ENCODE data around the gene MSH5. TPM values are rescaled to one million over a fixed set of nuclear protein-coding genes. Genes with fewer than 3 reads are reported as not detected.
"Not testable (repeated sequence)": the region's sequence is repeated elsewhere in the genome, so short reads cannot be mapped to it uniquely, and the experiment has no call there.

MSH5 gene
- total RNA-seq, 2 experiments from 2014 or later, result 96.9 to 105 TPM

DNA sequence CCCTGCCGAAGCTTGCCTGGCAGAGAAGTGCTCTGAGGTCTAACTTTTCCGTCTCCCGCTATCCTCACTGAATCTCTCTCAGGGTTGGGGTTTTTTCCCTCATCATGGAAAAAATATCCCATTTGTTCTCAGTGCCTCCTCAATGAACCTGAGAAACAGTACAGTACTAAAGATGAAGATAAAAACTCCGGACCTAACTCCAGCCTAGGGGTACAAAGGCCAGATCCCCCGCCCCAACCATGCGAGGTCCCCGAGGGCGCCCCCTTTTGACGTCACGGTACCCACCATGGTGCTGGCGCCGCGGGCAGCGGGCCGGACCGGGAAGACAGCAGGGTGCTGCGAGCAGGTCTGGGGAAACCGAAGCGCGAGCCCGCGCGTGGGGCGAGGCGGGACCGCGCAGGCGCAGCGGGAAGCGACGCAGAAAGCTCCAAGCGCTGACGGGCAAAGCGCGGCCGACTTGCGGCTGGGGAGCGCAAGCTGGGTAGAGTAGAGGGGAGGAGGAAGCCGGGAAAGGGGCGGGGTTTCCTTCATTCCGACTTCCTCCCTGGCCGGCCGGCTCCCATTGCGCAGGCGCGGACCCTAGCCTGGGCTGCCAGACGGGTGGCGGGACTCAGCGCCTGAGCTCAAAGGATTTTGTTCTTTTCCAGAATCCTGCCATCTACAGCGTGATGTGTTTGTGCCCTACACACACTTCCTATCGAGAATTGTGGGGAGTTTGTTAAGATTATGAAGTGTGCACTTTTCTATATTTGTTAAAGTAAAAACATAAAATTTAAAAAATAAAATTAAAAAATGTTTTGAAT lies 66.9 kb downstream of the MSH5 start, which contains the start of gene LSM2:
Gene LSM2 (minus strand): TSS at position 497 of the 803 bp plus-strand sequence. CDS start 209 bp downstream, at position 288.
- Mint-ChIP-seq H3K36me3 (ENCODE audit: low read depth) (peaks cover 15% of the 10 kb centered on the region), H3K9me3 (no peaks in the 10 kb centered on the region), H3K27me3 (no peaks in the 10 kb centered on the region), H3K4me3 (peak within 1 kb of the TSS; percentile 98), H3K4me1 (ENCODE audit: low read depth) (peaks cover 19% of the 10 kb centered on the region), H3K27ac (peak within 1 kb of the TSS; percentile 97)
- CTCF ChIA-PET, result interaction anchor here (0.7 to 3.1 kb wide), 18 partner anchors 9 to 125 kb away, joined by 3 to 28 read pairs (median 4); partner anchors contain the start of genes ABHD16A, DDAH2, HSPA1A and HSPA1L
- intact Hi-C loops (cut with micrococcal nuclease), result no loop called here
- POLR2A ChIA-PET, result interaction anchor here (0.6 to 2.1 kb wide), 20 partner anchors 9 to 1165 kb away, joined by 3 to 16 read pairs (median 3); partner anchors contain the start of genes DDX39B, HSPA1A, HSPA1B and HSPA1L
- DNase-seq (peak; percentile 98), ATAC-seq (peak; percentile 98)
- TF ChIP-seq, protein P1, sequence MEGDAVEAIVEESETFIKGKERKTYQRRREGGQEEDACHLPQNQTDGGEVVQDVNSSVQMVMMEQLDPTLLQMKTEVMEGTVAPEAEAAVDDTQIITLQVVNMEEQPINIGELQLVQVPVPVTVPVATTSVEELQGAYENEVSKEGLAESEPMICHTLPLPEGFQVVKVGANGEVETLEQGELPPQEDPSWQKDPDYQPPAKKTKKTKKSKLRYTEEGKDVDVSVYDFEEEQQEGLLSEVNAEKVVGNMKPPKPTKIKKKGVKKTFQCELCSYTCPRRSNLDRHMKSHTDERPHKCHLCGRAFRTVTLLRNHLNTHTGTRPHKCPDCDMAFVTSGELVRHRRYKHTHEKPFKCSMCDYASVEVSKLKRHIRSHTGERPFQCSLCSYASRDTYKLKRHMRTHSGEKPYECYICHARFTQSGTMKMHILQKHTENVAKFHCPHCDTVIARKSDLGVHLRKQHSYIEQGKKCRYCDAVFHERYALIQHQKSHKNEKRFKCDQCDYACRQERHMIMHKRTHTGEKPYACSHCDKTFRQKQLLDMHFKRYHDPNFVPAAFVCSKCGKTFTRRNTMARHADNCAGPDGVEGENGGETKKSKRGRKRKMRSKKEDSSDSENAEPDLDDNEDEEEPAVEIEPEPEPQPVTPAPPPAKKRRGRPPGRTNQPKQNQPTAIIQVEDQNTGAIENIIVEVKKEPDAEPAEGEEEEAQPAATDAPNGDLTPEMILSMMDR (IDR thresholded peaks at IDR 0.05), result no peak

- POLR2A ChIA-PET, result interaction anchor here (0.6 to 0.9 kb wide), 3 partner anchors 13 to 909 kb away, joined by 3 to 4 read pairs (median 3); no protein-coding TSS in a partner anchor
- H3K9me3 Mint-ChIP-seq; H3K4me3 Mint-ChIP-seq; intact Hi-C loops (cut with micrococcal nuclease); DNase-seq; H3K27me3 Mint-ChIP-seq; H3K36me3 Mint-ChIP-seq (ENCODE audit: low read depth); ATAC-seq: not testable (repeated sequence)
- Mint-ChIP-seq H3K4me1 (ENCODE audit: low read depth) (peaks cover 28% of the 10 kb centered on the region), H3K27ac (peak overlapping the region; percentile 20)
- CTCF ChIA-PET, result interaction anchor here (0.9 to 2.6 kb wide), 4 partner anchors 12 to 79 kb away, joined by 3 to 11 read pairs (median 4); no protein-coding TSS in a partner anchor
Measured at GRCh38 chr6:31808599-31808998, 68.8 kb downstream of the MSH5 start.

GRCh38 chr6:31811645-31812044 lies 71.8 kb downstream of the MSH5 start:
- DNase-seq (no peak), ATAC-seq (no peak)
- ChIA-PET CTCF (interaction anchor here (0.7 to 2.1 kb wide), 5 partner anchors 16 to 82 kb away, joined by 3 to 9 read pairs (median 6); partner anchors contain the start of gene VARS1), POLR2A (interaction anchor here (0.5 to 1.7 kb wide), 8 partner anchors 10 to 159 kb away, joined by 3 to 5 read pairs (median 3); partner anchors contain the start of gene BAG6)
- intact Hi-C loops (cut with micrococcal nuclease), result no loop called here
- Mint-ChIP-seq H3K9me3 (no peaks in the 10 kb centered on the region), H3K4me3 (no peak overlapping the region), H3K27ac (no peak overlapping the region), H3K27me3 (no peaks in the 10 kb centered on the region), H3K36me3 (ENCODE audit: low read depth) (no peaks in the 10 kb centered on the region), H3K4me1 (ENCODE audit: low read depth) (peaks cover 24% of the 10 kb centered on the region)
- TF ChIP-seq, protein P1 (IDR thresholded peaks at IDR 0.05), result no peak

Small RNA genes within 50 kb of the gene (microRNA-seq; reads per million reads assigned to microRNA genes)
- not detected for gene MIR4646 (ENCODE audit: borderline microRNAs expressed, borderline replicate concordance)

Other genes with a start within 250 kb of the MSH5 start
- gene MICB, start 241.9 kb upstream of the MSH5 start, total RNA-seq, result 10 to 100 TPM; 17.0 to 17.7 TPM
- not detected for gene MCCD1, start 211.0 kb upstream of the MSH5 start, total RNA-seq
- 100 to 1,000 TPM; 568 to 572 TPM for gene DDX39B, start 198.0 kb upstream of the MSH5 start, total RNA-seq
- 1 to 10 TPM in 1 of 2 experiments, under 1 TPM in 1; 0.86 to 1.1 TPM for gene ATP6V1G2, start 193.4 kb upstream of the MSH5 start, total RNA-seq
- 10 to 100 TPM; 11.3 to 13.0 TPM for gene NFKBIL1, start 192.4 kb upstream of the MSH5 start, total RNA-seq
- 100 to 1,000 TPM; 713 to 724 TPM for gene LTA, start 167.7 kb upstream of the MSH5 start, total RNA-seq
- 10 to 100 TPM; 89.2 to 92.5 TPM for gene TNF, start 164.4 kb upstream of the MSH5 start, total RNA-seq
- 100 to 1,000 TPM; 368 to 375 TPM for gene LTB, start 157.6 kb upstream of the MSH5 start, total RNA-seq
- gene LST1, start 153.7 kb upstream of the MSH5 start, total RNA-seq, result 10 to 100 TPM; 40.4 to 43.6 TPM
- 10 to 100 TPM; 60.1 to 60.3 TPM for gene NCR3, start 147.0 kb upstream of the MSH5 start, total RNA-seq
- gene AIF1, start 124.8 kb upstream of the MSH5 start, total RNA-seq, result 100 to 1,000 TPM; 240 to 253 TPM
- 100 to 1,000 TPM; 257 to 262 TPM for gene PRRC2A, start 119.3 kb upstream of the MSH5 start, total RNA-seq
- 100 to 1,000 TPM; 303 to 318 TPM for gene BAG6, start 87.3 kb upstream of the MSH5 start, total RNA-seq
- 1 to 10 TPM; 4.4 to 4.9 TPM for gene APOM, start 84.1 kb upstream of the MSH5 start, total RNA-seq
- gene C6orf47, start 79.2 kb upstream of the MSH5 start, total RNA-seq, result 10 to 100 TPM; 11.4 to 11.7 TPM
- 10 to 100 TPM; 29.4 to 30.9 TPM for gene GPANK1, start 75.0 kb upstream of the MSH5 start, total RNA-seq
- gene CSNK2B, start 73.9 kb upstream of the MSH5 start, total RNA-seq, result 100 to 1,000 TPM; 241 to 247 TPM
- gene LY6G5B, start 70.0 kb upstream of the MSH5 start, total RNA-seq, result 10 to 100 TPM; 14.7 to 16.1 TPM
- gene LY6G5C, start 58.9 kb upstream of the MSH5 start, total RNA-seq, result 1 to 10 TPM; 1.6 to 2.3 TPM
- 10 to 100 TPM; 23.7 to 24.3 TPM for gene ABHD16A, start 36.7 kb upstream of the MSH5 start, total RNA-seq
- gene LY6G6F, start 33.1 kb upstream of the MSH5 start, total RNA-seq, result not detected
- not detected for gene LY6G6D, start 24.7 kb upstream of the MSH5 start, total RNA-seq
- not detected for gene LY6G6C, start 18.3 kb upstream of the MSH5 start, total RNA-seq
- gene MPIG6B, start 16.6 kb upstream of the MSH5 start, total RNA-seq, result under 1 TPM; 0.65 to 0.81 TPM
- 1 to 10 TPM; 6.3 to 6.9 TPM for gene DDAH2, start 10.7 kb upstream of the MSH5 start, total RNA-seq
- gene CLIC1, start 3.5 kb upstream of the MSH5 start, total RNA-seq, result 100 to 1,000 TPM; 334 to 346 TPM
- 10 to 100 TPM; 13.6 to 18.7 TPM for gene SAPCD1, start 22.7 kb downstream of the MSH5 start, total RNA-seq
- 1 to 10 TPM; 1.6 TPM for gene VWA7, start 37.3 kb downstream of the MSH5 start, total RNA-seq
- 100 to 1,000 TPM; 150 to 153 TPM for gene VARS1, start 55.7 kb downstream of the MSH5 start, total RNA-seq
- gene LSM2, start 67.0 kb downstream of the MSH5 start, total RNA-seq, result 100 to 1,000 TPM; 117 to 120 TPM
- gene HSPA1L, start 75.3 kb downstream of the MSH5 start, total RNA-seq, result 1 to 10 TPM; 1.7 to 2.0 TPM
- 10 to 100 TPM; 36.6 to 37.8 TPM for gene HSPA1A, start 75.5 kb downstream of the MSH5 start, total RNA-seq
- gene HSPA1B, start 87.7 kb downstream of the MSH5 start, total RNA-seq, result 10 to 100 TPM; 50.4 to 50.8 TPM
- 1 to 10 TPM; 8.7 to 9.8 TPM for gene NEU1, start 122.8 kb downstream of the MSH5 start, total RNA-seq
- not detected for gene SLC44A4, start 139.0 kb downstream of the MSH5 start, total RNA-seq
- 10 to 100 TPM; 55.4 to 56.8 TPM for gene EHMT2, start 157.7 kb downstream of the MSH5 start, total RNA-seq
- gene ZBTB12, start 162.1 kb downstream of the MSH5 start, total RNA-seq, result 1 to 10 TPM; 1.8 to 2.1 TPM
- 1 to 10 TPM in 1 of 2 experiments, under 1 TPM in 1; 0.99 to 1.4 TPM for gene C2, start 187.7 kb downstream of the MSH5 start, total RNA-seq
- gene CFB, start 206.1 kb downstream of the MSH5 start, total RNA-seq, result under 1 TPM; 0.43 to 0.45 TPM
- 10 to 100 TPM; 60.5 to 61.0 TPM for gene NELFE, start 219.0 kb downstream of the MSH5 start, total RNA-seq
- gene SKIC2, start 219.2 kb downstream of the MSH5 start, total RNA-seq, result 10 to 100 TPM; 76.5 to 77.3 TPM
- 10 to 100 TPM; 13.0 to 13.1 TPM for gene DXO, start 232.1 kb downstream of the MSH5 start, total RNA-seq
- 1 to 10 TPM; 2.8 to 3.2 TPM for gene C4A, start 242.1 kb downstream of the MSH5 start, total RNA-seq